Measurements from ENCODE around the gene ZNF560. TPM values are rescaled to one million over a fixed set of nuclear protein-coding genes. Genes with fewer than 3 reads are reported as not detected.

Gene ZNF560
- total RNA-seq, 2 donors from 2014 or later, result not detected

Other genes starting within 250 kb of the ZNF560 start
- not detected for gene OR7E24, start 247.7 kb downstream of the ZNF560 start, total RNA-seq
- gene ZNF699, start 188.8 kb downstream of the ZNF560 start, total RNA-seq, result 10 to 100 TPM; 11.3 to 12.0 TPM
- 10 to 100 TPM in 1 of 2 donors, 1 to 10 TPM in 1; 5.3 to 16.6 TPM for gene ZNF559, start 174.4 kb downstream of the ZNF560 start, total RNA-seq
- 1 to 10 TPM in 1 of 2 donors, under 1 TPM in 1; 0.31 to 1.1 TPM for gene ZNF177, start 135.6 kb downstream of the ZNF560 start, total RNA-seq
- 10 to 100 TPM; 39.8 to 51.6 TPM for gene ZNF266, start 63.0 kb downstream of the ZNF560 start, total RNA-seq
- 10 to 100 TPM in 1 of 2 donors, 1 to 10 TPM in 1; 9.6 to 10.2 TPM for gene ZNF426, start 40.0 kb upstream of the ZNF560 start, total RNA-seq
- gene ZNF121, start 85.9 kb upstream of the ZNF560 start, total RNA-seq, result 10 to 100 TPM; 32.9 to 36.6 TPM
- gene ZNF561, start 122.6 kb upstream of the ZNF560 start, total RNA-seq, result 10 to 100 TPM; 28.1 to 35.8 TPM
- gene ZNF562, start 176.5 kb upstream of the ZNF560 start, total RNA-seq, result 10 to 100 TPM; 10.7 to 13.8 TPM

Measured in T-helper 17 cell (primary cell).